Fibroblast of pulmonary artery (primary cell): Measurements from ENCODE around the gene ME3.
"Not testable (repeated sequence)": the region's sequence is repeated elsewhere in the genome, so short reads cannot be mapped to it uniquely, and the experiment has no call there.

Experiments used
- DNase-seq: peaks from one replicate; pipeline ENCODE4 v3.0.0-alpha.2; 2010; ENCODE audit warnings: low read depth
- H3K4me3 ChIP-seq: replicated peaks from 2 replicates; pipeline ENCODE4 v1.5.1; 2011; ENCODE audit warnings: low read depth, mild to moderate bottlenecking, control low read depth, low read length, moderate library complexity
- CTCF ChIP-seq: IDR thresholded peaks from 2 replicates; pipeline ENCODE4 v1.5.1; 2011; ENCODE audit warnings: mild to moderate bottlenecking, control low read depth, low read length, inconsistent platforms; ENCODE audit errors: missing control alignments

Gene ME3

DNA sequence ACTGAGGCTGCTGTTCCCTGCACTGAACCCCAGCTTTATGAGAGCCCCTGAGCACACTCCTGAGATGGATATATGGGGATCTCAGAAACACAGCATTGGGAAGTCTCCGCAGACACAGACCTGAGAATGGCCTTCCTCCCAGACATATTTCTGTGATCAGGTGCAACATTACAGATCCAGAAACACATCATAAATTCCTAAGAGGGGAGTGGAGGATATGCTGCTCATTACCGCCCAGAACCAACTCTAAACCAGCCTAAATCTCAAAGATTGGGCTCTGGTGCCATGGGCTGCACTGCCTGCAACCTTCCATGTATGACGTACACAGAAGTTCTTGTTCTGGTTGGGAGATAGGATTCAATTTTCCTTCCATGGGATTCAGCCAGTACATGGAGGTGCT, 102.0 kb downstream of the ME3 start:
- TF ChIP-seq CTCF, result no peak
- no peak overlapping the region for H3K4me3 ChIP-seq
- DNase-seq, result no peak

- no peak for TF ChIP-seq CTCF
- no peak overlapping the region for H3K4me3 ChIP-seq
- no peak for DNase-seq
Measured at GRCh38 chr11:86570020-86570419, 102.4 kb downstream of the ME3 start.

DNA sequence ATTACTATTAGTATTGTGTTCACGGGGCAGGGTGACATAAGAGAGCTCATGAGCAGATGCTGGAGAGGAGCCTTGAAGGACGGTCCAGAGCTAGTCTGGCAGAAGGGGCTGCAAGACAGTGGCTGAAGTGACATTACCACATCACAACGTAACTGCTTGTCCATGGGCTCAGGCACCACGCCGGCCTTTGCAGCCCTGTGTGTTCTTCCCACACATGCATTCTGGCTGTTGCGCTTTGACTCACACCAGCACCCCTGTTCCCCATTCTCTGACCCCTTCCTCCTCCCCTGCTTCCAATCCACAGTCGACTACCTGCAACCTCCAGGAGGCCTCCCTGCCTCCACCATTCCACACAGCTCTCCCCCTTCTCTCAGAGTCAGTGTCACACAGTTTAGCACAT, 103.3 kb downstream of the ME3 start:
- no peak for DNase-seq
- no peak overlapping the region for H3K4me3 ChIP-seq
- no peak for TF ChIP-seq CTCF

- no peak for TF ChIP-seq CTCF
- no peak overlapping the region for H3K4me3 ChIP-seq
- no peak for DNase-seq
Measured at GRCh38 chr11:86565801-86566312, 106.6 kb downstream of the ME3 start.

DNA sequence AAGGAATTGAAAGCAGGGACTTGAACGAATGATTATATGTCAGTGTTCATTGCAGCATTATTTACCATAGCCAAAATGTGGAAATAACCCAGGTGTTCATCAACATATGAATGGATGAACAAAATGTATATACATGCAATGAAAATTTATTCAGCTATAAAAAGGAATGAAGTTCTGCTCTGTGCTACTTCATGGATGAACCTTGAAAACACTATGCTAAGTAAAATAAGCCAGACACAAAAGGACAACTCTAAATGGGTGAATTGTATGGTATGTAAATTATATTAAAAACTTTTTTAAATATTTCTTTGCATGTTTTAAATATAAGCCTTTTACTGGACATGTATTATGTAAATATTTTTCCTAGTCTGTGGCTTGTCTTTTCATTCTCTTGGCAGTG, 107.0 kb downstream of the ME3 start:
- no peak for TF ChIP-seq CTCF
- DNase-seq, result no peak
- H3K4me3 ChIP-seq, result no peak overlapping the region

DNA sequence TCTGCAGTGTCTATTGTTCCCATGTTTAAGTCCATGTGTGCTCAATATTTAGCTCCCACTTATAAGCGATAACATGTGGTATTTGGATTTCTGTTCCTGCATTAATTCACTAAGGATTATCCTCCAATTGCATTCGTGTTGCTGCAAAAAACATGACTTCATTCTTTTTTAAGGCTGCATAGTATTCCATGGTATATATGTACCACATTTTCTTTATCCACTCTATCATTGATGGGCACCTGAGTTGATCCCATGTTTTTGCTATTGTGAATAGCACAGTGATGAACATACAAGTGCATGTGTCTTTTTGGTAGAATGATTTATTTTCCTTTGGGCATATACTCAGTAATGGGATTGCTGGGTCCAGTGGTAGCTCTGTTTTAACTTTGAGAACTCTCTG, 109.6 kb downstream of the ME3 start:
- not testable (repeated sequence) for DNase-seq, H3K4me3 ChIP-seq

DNA sequence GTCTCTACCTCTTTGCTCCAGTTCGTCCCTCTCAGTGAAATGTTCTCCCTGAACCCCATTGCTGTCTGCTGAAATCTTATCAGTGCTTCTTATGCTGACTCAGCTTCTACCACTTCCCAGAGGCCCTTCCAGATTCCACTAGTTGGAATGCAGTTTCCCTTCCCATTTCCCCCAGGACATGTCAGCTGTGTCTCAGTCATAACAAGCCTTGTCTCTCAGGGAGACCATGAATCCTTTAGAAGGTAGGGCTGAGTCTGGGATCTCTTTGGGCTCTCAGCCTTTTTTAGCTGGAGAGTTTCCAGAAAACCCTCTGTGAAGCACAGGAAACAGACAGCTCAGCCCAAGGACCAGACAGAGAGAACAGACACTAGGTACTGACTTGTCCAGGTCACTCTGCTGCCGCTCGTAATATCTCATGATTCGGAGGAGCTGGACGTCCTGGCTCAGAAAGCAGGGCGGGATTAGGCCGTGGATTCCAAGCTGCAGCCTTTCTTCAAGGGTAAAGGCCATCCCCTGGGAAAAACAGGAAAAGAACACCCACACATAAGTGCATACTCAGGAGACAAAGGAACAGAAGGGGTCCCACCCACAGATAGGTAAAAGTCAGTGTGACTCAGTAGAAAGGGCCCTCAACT, 113.0 kb downstream of the ME3 start:
- H3K4me3 ChIP-seq, result no peak overlapping the region
- DNase-seq, result peak; percentile 95
- TF ChIP-seq CTCF, result no peak
